Activated CD8-positive, alpha-beta memory T cell treated with anti-CD3 and anti-CD28 coated beads for 48 hours (primary cell): ENCODE data around the gene ZFPM1.

Experiments used
- DNase-seq, 3 experiments: peaks; one replicate each; pipeline ENCODE4 v3.0.0-alpha.2; 2020; ENCODE audit warnings: low read depth in 2 of 3, low spot score in 2 of 3

ZFPM1 gene

DNA sequence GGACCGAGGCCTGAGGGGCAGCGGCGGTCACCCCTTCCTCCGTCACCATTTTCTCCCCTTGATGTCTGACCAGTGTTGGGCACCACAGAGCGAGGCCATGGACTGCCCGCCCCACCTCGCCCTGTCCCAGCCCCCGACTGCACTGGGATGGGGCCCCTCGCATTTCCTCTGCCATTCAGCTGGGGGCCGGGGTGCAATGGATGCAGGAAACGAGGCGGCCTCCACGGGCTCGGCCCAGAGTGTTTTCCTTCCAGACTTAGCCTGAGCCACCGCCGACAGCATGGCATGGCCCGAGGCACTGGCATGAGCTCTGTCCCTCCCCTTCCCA lies 72.5 kb downstream of the ZFPM1 start:
- DNase-seq, result no peak

DNA sequence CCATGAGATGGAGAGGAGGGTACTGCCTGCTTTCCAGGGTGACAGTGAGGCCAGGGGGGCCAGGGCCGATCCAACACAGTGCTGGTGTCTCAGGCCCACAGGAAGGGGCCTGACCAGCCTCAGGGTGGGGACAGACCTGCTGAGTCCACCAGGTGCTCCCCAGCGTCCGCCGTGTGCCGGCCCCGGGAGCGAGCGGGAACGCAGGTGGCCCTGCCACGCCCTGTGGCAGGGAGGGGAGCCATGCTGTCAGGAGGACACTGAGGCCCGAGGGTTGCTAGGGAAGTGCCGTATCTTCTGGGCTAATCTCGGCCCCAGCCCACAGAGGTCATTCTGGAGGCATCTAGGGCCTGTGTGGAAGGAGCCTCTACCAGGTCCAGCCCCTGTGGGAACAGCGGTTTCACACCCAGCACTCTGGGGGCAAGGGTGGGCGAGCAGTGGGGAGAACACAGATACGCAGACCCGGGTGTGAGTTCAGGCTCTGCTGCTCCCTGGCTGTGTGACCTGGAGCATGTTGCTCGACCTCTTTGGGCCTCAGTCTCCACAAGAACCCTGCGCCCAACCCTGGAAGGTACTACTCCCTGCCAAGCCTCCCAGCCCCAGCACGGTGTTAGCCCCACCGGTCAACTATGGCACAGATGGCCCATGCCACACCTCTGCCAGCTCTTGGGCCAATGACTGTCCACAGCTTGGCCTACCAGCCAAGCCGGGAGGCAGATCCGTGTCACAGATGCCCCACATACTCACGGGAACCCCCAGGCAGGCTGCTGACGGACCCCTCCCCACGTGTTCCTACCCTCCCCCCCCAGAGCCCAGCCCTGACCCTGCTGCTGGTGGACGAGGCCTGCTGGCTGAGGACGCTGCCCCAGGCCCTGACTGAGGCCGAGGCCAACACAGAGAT lies 73.2 kb downstream of the ZFPM1 start:
- DNase-seq, result no peak

DNA sequence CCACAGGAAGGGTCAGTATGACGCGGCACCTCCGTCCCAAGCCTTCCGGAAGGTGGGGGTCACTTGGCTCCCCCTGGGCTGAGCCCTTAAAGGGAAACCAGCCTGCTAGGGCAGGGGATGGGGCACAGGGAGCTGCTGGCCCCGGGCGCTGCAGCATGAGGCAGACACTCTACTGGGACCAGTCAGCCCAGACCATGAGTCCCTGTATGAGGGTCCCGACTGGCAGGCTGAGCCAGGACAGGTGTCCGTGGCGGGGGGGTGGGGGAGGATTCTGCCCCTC lies 73.8 kb downstream of the ZFPM1 start:
- no peak for DNase-seq

DNA sequence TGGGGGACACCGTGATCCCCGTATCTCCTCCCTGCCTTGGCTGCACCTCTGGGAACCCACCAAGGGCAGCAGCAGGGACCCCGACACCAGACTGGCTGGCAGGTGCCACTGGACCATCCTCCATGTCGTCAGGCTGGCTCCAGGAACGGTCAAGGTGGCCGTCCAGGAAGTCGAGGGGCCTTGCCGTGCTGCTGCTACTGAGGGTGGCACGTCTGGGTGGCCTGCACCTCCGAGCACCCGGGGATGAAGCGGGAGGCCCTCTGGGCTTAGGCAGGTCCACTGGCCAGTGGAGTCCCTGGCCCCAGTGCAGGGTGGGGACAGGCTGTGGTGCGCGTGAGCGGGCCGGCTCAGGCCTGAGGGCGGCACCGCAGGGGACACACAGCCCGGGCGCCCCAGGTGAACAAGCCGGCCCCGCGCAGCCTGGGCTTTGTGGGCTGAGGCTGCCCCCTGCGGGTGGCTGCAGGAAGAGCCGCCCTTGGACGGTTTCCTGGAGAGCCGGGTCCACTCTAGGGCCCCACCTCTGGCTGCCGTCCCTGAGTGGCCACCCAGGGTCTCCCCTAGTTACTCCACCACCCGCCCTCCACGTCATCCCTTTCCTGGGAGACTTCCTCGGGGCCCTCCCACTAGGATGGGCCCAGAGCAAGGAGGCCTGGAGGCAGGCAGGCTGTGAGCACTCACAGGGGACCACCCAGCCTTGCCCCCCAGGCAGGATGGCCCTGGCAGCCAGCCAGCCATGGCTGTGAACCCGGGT lies 74.3 kb downstream of the ZFPM1 start:
- DNase-seq, result peak; percentile 32 to 55 (median 42)

DNA sequence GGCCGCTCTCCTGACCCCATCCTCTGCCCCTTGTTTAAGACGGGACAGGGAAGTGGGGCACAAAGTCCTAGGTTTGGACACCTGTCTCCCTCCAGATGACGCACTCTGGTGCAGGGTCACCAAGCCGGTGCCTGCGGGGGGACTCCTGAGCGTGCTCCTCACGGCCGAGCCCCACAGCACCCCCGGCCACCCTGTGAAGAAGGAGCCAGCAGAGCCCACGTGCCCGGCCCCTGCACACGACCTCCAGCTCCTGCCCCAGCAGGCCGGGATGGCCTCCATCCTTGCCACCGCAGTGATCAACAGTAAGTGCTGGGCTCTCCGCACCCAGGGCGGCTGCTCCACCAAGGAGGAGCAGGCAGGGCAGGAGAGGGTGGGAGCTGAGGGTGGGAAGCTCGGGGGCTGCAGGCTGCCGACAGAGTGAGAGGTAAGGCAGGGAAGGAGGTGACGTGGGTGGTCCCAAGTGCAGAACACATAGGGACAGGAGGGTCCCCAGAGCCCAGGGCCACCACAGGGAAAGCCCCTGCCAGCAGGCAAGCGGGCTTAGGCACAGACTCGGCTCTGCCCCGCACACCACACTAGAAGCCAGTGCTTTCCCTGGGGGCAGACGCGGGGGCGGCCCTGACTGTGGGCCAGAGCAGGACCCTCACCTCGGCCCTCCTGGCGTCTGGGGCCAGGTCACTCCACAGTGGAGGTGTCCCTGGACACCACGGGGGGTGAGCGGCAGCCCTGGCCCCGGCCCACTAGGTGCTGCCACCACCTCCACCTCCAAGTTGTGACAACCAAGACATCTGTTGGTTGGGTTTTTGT lies 75.1 kb downstream of the ZFPM1 start:
- DNase-seq, result no peak

DNA sequence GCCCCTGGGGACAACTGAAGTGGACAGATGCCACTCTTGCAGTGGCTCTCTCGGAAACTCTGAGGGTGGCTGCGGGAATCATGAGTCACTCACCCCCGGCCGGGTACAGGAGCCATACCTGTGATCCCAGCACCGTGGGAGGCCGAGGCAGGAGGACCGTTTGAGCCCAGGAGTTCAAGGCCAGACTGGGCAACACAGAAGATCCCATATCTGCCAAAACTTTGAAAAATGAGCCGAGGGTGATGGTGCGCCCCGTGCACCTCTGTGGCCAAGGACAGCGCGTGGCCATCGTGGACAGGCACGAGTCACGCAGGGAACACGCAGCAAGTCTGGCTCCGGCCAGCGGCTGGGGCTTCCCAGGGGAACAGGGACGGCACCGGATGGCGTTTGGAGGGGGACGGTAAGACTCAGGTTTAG lies 75.8 kb downstream of the ZFPM1 start:
- DNase-seq, result no peak

DNA sequence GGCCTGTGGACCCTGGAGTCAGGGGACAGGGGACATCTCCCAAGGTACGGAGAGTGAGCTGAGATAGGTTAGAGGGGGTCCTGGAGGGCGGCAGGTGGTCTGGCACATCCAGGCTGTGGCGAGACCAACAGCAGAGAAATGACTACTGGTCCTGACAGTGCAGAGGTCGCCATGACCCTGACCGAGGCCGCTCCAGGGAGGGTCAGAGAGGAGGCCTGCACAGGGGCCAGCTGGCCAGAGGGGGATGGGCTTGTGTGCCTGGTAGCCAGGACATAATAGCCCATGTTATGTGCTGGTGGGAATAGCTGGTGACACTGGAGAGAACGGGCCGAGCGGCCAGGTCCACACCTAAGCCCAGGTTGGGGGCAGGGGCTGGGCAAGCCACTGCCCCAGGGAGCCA lies 76.5 kb downstream of the ZFPM1 start:
- DNase-seq, result no peak

DNA sequence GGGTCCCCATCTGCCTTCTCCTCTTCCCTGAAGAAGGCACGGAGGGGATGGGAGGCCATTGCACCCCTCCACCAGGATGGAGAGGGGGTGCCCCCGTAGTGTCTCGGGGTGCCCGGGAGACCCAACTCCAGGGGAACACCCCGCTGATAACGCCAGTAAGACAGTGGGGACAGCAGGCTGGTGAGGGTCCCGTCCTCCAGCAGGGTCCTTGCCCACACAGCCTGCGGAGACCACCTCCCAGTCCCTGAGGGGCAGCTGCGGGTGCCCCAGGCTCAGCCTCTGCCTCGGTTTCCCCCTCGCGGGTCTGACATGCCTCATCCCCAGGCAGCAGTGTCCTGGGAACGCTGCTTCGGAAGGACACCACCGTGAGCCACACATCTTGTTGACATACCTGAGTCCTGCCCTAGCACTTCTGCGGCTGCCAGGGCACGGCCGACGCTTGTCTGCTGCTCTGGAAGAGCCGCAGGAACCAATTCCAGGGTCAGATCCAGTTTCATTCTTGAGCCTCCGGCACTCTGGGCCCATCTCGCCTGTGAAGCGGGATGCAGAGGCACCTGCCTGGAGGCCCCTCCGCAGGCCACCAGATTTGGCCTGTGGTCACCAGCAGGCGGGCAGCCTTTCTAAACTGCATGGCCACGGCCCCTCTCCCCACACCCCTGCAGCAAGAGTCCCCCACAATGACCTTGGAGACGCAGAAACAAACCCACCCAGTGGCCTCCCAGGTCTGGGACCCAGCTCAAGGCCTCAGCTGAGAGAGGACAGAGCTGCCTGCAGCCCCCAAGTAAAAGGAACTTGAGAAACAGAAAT lies 77.2 kb downstream of the ZFPM1 start:
- DNase-seq, result no peak

DNA sequence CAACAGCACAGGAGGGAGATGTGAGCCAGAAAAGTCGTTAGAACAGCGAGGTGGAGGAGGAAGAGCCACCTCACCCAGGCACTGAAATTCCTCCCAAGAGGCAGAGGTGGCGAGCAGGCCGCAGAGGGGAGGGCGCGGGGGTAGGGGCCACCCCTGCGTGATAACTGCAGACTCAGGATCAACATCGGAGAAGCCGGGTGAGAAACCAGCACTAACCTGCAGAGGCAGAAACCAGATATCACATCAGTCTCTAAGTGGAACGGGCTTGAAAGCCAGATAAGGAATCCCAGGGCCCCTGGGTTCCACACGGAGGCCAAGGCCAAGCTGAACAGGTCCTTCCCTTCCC lies 77.8 kb downstream of the ZFPM1 start:
- DNase-seq, result no peak

DNA sequence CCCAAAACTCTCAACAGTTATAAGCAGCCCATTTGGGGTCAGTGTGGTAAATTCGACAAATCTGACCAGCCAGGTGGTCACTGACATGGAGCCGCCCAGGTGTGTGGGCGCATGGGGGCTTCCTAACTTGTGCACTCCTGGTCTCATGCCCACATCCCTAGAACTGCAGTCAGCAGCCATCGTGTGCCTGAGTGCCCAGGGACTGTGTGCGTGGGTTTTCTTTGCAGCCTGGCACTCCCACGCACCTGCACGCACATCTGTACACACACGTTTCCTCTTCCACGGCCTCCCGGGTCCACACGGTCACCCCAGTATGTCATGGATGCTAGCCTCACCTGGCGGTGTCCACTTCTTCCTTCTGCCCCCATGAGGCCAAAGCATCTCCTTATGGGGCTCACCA lies 78.3 kb downstream of the ZFPM1 start:
- no peak for DNase-seq

DNA sequence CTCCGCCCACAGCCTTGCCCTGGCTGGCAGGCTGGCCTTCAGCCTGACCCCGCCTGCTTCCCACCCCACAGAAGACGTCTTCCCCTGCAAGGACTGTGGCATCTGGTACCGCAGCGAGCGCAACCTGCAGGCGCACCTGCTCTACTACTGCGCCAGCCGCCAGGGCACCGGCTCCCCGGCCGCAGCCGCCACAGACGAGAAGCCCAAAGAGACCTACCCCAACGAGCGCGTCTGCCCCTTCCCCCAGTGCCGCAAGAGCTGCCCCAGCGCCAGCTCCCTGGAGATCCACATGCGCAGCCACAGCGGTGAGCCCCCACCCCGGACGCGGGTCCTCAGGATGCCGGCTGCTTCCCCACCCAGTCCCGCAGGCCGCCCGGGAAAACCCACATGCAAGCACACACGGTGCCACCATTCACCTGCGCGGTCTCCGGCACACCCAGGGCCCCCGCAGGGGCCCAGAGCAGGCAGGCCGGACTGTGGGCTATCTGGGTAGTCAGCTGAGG lies 78.9 kb downstream of the ZFPM1 start:
- DNase-seq, result no peak

DNA sequence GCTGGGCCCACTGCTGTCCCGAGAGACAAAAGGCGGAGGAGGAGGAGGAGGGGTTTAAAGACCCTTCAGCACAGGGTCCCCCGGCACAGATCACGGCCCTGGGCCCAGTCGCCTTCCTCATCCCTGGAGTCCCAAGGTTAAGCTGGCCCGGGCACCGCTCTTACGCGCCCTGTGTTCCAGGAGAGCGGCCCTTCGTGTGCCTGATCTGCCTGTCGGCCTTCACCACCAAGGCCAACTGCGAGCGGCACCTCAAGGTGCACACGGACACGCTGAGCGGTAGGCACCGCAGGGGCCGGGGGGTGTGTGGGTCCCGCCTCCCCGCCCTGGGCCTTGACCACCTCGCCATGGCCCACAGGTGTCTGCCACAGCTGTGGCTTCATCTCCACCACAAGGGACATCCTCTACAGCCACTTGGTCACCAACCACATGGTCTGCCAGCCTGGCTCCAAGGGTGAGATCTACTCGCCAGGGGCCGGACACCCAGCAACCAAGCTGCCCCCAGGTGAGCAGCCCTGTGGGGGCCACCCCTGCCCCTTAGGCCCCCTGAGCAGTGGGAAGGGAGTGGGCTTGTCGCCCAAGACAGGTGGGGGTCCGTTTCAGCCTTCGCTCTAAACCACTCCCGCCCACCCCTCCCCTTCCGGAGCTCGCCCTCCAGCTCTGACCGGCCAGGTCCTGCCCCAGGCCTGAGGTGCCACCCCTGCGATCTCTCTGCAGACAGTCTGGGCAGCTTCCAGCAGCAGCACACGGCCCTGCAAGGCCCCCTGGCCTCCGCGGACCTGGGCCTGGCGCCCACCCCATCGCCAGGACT lies 79.6 kb downstream of the ZFPM1 start:
- DNase-seq, result no peak

DNA sequence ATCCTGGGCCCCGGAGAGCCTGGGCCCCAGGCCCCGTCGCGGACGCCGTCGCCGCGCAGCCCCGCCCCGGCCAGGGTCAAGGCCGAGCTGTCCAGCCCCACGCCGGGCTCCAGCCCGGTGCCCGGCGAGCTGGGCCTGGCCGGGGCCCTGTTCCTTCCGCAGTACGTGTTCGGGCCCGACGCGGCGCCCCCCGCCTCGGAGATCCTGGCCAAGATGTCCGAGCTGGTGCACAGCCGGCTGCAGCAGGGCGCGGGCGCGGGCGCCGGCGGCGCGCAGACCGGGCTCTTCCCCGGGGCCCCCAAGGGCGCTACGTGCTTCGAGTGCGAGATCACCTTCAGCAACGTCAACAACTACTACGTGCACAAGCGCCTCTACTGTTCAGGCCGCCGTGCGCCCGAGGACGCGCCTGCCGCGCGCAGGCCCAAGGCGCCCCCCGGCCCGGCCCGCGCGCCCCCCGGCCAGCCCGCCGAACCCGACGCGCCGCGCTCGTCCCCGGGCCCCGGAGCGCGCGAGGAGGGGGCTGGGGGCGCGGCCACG lies 80.4 kb downstream of the ZFPM1 start:
- DNase-seq, result no peak

DNA sequence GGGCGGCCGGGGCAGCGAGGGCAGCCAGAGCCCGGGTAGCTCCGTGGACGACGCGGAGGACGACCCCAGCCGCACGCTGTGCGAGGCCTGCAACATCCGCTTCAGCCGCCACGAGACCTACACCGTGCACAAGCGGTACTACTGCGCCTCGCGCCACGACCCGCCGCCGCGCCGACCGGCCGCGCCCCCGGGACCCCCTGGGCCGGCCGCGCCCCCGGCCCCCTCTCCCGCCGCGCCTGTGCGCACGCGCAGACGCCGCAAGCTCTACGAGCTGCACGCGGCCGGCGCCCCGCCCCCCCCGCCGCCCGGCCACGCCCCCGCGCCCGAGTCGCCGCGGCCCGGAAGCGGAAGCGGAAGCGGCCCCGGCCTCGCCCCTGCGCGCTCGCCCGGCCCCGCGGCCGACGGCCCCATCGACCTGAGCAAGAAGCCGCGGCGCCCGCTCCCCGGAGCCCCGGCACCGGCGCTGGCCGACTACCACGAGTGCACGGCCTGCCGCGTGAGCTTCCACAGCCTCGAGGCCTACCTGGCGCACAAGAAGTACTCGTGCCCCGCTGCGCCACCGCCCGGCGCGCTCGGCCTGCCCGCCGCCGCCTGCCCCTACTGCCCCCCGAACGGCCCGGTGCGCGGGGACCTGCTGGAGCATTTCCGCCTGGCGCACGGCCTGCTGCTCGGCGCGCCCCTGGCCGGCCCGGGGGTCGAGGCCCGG lies 81.0 kb downstream of the ZFPM1 start:
- DNase-seq, result peak; percentile 60 to 73 (median 69)

DNA sequence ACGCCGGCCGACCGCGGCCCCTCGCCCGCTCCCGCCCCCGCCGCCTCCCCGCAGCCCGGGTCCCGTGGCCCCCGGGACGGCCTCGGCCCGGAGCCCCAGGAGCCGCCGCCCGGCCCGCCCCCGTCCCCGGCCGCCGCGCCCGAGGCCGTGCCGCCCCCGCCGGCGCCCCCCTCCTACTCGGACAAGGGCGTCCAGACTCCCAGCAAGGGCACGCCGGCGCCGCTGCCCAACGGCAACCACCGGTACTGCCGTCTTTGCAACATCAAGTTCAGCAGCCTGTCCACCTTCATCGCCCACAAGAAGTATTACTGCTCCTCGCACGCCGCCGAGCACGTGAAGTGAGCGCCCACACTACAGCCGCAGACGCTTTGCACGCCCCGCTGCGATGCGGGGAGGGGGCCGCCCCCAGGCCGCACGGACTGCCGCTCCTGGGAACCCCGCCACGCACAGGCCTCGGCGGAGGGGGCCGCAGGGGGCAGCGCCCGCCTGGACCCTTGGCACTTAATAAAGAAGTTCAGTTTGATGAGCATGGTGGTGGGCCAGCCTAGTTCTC lies 81.6 kb downstream of the ZFPM1 start:
- DNase-seq, result peak in 1 of 3 experiments; percentile 17

DNA sequence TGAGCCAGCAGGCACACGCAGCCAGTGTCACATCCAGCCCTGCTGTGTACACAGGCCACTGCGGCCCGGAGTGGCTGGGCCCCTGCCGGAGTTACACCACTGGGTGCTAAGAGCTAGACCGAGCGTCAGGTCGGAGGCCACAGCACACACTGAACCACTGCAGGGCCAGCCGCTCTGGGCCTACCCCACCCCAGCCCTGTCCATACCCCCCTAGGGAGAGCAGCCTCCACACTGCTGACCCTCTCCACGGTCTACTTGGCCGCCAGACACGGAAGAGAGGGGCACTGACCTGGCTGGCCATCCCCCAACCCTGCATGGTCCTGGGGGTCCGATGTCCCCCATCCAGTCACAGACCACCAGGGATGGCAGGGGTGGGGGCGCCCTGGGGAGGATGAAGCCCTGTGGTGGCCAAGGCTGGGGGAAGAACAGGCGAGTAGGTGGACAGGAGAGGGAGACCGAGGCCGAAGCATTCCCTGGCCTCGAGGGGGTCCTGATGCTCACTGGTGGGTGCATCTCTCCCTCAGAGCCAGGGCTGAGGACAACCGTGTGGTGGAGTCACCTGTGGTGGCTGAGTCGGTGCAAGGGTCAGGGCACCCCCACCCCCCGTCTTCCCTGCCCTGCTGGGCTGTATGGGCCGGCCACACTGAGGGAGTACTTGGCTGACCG lies 82.2 kb downstream of the ZFPM1 start:
- no peak for DNase-seq

DNA sequence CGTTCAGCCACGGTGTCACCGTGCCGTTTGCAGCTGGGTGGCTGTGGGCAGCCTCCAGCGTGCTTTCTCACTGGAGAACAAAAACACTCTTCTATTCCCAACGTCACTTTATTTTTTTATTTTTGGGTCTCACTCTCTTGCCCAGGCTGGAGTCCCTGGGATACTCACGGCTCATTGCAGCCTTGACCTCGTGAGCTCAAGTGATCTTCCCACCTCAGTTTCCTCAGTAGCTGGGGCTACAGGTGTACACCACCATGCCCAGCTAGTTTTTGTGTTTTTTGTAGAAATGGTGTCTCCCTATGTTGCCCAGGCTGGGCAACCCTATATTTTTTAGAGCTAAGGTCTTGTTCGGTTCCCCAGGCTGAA lies 82.8 kb downstream of the ZFPM1 start:
- no peak for DNase-seq

DNA sequence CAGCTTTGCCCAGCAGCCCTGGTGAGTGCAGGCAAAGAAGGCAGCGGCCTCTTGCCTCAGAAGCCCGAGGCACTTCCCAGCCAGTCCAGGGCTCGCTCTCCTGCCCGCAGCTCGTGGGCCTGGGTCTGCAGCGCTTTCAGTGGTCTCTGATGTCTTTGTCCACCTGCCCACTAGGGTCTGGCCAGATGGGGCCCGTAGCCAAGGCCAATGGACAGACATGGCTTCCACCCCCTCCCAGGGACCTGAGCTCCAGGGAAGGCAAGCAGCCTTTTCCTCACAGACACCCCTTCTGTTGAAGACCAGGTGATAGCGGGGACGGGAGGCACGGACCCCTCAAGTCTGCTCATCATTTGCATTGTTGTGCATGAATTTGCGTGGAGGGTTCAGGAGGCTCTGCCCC lies 83.4 kb downstream of the ZFPM1 start:
- DNase-seq, result no peak
